GM20000 (cell line): ENCODE measurements around the gene KRTAP10-10.
"Not testable (repeated sequence)": the region's sequence is repeated elsewhere in the genome, so short reads cannot be mapped to it uniquely, and the experiment has no call there.

Source experiments
- DNase-seq: peaks from one replicate; pipeline ENCODE4 v3.0.0; 2012; ENCODE audit warnings: low spot score
- CTCF ChIP-seq: IDR thresholded peaks from 2 replicates; pipeline ENCODE4 v1.5.1; 2012; ENCODE audit warnings: mild to moderate bottlenecking, control low read depth; ENCODE audit errors: extremely low read depth, missing control alignments

The KRTAP10-10 gene

GRCh38 chr21:44601596-44602462 lies 35.3 kb upstream of the KRTAP10-10 start:
- DNase-seq = no peak
- TF ChIP-seq CTCF = no peak

GRCh38 chr21:44602463-44602850 lies 34.7 kb upstream of the KRTAP10-10 start:
- no peak for DNase-seq
- TF ChIP-seq CTCF = no peak

GRCh38 chr21:44603109-44603875 lies 33.9 kb upstream of the KRTAP10-10 start:
- DNase-seq = no peak

GRCh38 chr21:44603911-44604310 lies 33.2 kb upstream of the KRTAP10-10 start:
- no peak for TF ChIP-seq CTCF
- no peak for DNase-seq

More at GRCh38 chr21:44603109-44603875, 33.9 kb upstream of the KRTAP10-10 start:
- TF ChIP-seq CTCF = no peak

- no peak for DNase-seq
- TF ChIP-seq CTCF = no peak
These were observed 30.7 kb upstream of the KRTAP10-10 start for GRCh38 chr21:44606495-44606894.

- no peak for DNase-seq
- no peak for TF ChIP-seq CTCF
These were observed 28.0 kb upstream of the KRTAP10-10 start for GRCh38 chr21:44609193-44609592.

- not testable (repeated sequence) for DNase-seq
These were observed 26.9 kb upstream of the KRTAP10-10 start for GRCh38 chr21:44610157-44610843.
